Measurements from ENCODE around the gene PRKAG1.

DNA sequence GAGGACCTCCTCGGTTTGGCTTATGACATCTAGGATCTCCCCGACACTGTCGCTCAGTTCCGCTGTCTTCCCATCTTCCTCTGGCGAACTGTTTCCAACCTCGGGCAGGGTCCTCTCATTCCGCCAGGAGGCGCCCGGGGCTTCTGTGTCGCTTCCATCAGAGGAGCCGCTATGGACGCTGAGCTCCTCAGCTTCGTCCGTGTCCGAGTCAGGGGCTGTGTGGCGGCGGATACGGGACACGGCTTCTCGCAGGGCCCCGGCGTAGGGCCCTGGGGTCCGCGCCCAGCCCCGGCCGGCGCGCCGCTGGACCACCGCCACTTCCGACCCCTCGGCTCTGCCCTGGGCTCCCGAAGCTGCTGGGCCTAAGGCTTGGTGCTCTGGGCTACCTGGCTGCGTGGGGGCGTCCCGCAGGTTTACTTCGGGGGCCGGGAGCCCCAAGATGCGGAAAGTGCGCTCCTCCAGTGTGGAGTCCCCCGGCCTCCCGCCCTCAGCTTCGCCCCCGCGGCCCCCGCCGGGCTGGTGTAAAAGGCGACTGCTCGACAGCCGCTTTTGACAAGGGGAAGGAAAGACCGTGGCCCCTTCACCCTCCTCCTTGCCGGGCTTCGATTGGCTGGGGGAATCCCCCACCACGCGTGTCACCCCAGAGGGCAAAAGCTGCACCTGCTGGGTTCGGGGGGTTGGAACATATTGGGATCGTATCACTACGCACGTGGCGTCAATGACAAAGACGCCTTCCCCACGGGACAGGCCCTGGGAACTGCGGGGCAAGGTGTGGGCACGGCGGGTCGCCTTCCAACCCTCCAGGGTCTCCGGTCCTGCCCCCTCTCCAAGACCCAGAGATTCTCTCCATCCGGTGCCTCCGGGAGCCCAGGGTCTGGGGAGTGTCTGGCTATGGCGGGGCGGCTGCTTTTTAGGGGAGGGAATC is 21.5 kb downstream of the PRKAG1 start:
- TF ChIP-seq, protein P1, sequence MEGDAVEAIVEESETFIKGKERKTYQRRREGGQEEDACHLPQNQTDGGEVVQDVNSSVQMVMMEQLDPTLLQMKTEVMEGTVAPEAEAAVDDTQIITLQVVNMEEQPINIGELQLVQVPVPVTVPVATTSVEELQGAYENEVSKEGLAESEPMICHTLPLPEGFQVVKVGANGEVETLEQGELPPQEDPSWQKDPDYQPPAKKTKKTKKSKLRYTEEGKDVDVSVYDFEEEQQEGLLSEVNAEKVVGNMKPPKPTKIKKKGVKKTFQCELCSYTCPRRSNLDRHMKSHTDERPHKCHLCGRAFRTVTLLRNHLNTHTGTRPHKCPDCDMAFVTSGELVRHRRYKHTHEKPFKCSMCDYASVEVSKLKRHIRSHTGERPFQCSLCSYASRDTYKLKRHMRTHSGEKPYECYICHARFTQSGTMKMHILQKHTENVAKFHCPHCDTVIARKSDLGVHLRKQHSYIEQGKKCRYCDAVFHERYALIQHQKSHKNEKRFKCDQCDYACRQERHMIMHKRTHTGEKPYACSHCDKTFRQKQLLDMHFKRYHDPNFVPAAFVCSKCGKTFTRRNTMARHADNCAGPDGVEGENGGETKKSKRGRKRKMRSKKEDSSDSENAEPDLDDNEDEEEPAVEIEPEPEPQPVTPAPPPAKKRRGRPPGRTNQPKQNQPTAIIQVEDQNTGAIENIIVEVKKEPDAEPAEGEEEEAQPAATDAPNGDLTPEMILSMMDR (IDR thresholded peaks at IDR 0.05) = peak; percentile 62 to 88 (median 71)
- no peak for TF ChIP-seq POLR2A (IDR thresholded peaks at IDR 0.05)

Data from heart left ventricle (tissue), 13 donors.